GM20431 (cell line): ENCODE measurements around the gene ORAI2.

Experiments
- in situ Hi-C: fragments of 300-500 bp; cut with MseI, MboI; formaldehyde crosslinking; loops from one replicate; pipeline ENCODE4 v1.15.0; 2020; ENCODE audit warnings: low sequenced_read_pairs; ENCODE audit not compliant: unreplicated experiment

The ORAI2 gene

GRCh38 chr7:102439963-102440795 is 6.8 kb downstream of the ORAI2 start:
- in situ Hi-C loops, result no loop called here

- in situ Hi-C loops, result no loop called here
These were observed 11.7 kb downstream of the ORAI2 start for GRCh38 chr7:102444961-102445673.

GRCh38 chr7:102445674-102446071 is 12.3 kb downstream of the ORAI2 start:
- in situ Hi-C loops, result no loop called here

GRCh38 chr7:102446387-102447156 is 13.2 kb downstream of the ORAI2 start:
- in situ Hi-C loops, result no loop called here

GRCh38 chr7:102447311-102447710 is 13.9 kb downstream of the ORAI2 start:
- in situ Hi-C loops, result no loop called here

DNA sequence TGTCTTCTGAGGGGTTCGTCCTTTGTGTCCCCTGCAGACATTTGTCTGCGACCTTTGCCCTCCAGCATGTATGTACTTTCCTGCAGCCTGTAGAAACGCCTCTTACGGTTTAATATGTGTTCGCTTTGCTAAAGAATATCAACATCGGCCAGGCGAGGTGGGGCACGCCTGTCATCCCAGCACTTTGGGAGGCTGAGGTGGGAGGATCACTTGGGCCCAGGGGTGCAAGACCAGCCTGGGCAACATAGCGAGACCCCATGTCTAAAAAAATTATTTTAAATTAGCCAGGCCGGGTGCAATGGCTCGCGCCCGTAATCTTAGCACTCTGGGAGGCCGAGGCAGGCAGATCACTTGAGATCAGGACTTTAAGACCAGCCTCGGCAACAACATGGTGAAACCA is 15.8 kb downstream of the ORAI2 start:
- in situ Hi-C loops, result no loop called here

DNA sequence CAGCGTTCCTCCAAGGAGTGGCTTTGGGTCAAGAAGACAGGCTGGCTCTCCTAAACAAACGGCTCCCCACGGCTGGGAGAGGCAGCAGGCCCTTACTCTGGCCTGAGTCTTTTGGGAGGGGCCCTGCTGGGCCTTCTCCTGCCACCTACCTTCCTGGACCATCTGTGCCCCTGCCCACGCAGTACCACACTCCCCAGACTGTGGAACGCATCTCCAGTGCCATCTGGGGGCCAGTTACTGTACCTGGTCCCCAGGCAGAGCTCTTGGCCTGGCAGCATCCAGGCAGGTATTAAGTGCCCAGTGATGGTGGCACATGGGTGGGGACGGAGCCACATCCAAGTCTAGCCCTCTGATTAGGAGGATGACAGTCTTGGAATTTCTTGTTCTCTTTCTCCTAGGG is 16.9 kb downstream of the ORAI2 start:
- in situ Hi-C loops, result loop anchor here (5.0 kb wide), 1 partner anchor 43 kb away; no protein-coding TSS in a partner anchor

- in situ Hi-C loops, result loop anchor here (5.0 kb wide), 1 partner anchor 44 kb away; no protein-coding TSS in a partner anchor
These were observed 18.1 kb downstream of the ORAI2 start for GRCh38 chr7:102451371-102452054.

DNA sequence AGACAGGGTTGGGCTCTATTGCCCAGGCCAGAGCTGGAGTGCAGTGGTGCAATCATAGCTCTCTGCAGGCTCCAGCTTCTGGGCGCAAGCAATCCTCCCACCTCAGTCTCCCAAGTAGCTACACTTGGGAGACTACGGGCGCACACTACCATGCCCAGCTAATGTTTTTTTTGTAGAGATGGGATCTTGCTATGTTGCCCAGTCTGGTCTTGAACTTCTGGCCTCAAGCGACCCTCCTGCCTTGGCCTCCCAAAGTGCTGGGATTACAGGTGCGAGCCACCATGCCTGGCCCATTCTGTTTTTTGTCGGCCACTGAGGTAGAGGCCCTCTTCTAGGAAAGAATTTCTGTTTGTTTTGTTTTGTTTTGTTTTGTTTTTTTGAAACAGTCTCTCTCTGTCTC is 19.1 kb downstream of the ORAI2 start:
- in situ Hi-C loops, result loop anchor here (5.0 kb wide), 1 partner anchor 45 kb away; no protein-coding TSS in a partner anchor

- in situ Hi-C loops, result loop anchor here (5.0 kb wide), 1 partner anchor 46 kb away; no protein-coding TSS in a partner anchor
These were observed 19.9 kb downstream of the ORAI2 start for GRCh38 chr7:102453319-102453718.

DNA sequence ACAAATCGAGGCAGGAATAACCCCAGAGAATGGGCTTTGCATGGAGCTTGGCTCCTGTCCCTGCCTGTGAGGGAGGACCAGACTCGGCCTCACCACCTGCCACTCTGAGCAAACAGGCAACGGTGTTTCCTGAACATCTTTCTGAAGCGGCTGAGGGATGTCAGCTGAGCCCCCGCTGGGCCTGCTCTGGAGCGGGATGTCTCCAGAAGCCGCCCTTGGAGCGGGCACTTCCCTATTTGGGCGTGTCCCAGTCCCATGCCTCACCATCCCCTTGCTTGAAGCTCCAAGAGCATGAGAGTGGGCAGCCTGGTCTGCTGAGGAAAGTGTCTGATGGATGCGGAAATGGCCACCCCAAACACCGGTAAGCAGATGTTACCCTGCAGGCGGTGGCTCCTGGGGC is 21.1 kb downstream of the ORAI2 start:
- in situ Hi-C loops, result loop anchor here (5.0 kb wide), 1 partner anchor 47 kb away; no protein-coding TSS in a partner anchor

DNA sequence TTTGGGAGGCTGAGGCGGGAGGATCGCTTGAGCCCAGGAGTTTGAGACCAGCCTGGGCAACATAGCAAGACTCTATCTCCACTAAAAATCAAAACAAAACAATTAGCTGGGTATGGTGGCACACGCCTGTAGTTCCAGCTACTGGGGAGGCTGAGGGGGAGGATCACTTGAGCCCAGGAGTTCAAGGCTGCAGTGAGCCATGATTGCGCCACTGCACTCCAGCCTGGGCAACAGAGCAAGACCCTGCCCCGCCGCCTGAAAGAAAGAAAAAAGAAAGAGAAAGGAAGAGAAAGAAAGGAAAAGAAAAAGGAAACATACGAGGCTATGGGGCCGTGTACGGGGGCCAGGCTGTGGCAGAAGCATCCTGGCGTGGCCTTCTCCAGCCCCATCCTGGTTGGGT is 21.6 kb downstream of the ORAI2 start:
- in situ Hi-C loops, result loop anchor here (5.0 kb wide), 1 partner anchor 48 kb away; no protein-coding TSS in a partner anchor

GRCh38 chr7:102455596-102455995 is 22.2 kb downstream of the ORAI2 start:
- in situ Hi-C loops, result no loop called here

DNA sequence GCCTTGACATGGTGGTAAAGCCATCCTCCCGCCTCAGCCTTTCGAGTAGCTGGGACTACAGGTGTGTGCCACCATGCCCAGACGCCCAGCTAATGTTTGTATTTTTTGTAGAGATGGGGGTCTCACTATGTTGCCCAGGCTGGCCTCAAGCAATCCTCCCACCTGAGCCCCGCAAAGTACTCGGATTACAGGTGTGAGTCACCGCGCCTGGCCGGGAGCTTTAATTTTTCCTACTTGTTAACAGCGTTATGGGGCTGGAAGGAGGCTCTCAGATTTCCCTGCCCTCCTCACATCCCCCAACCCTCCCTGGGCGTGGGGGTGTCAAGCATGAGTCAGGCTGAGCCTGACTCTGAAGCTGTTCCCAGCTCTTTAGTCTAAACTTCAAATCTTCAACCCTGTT is 23.0 kb downstream of the ORAI2 start:
- in situ Hi-C loops, result no loop called here

- in situ Hi-C loops, result no loop called here
These were observed 24.1 kb downstream of the ORAI2 start for GRCh38 chr7:102457352-102457924.

DNA sequence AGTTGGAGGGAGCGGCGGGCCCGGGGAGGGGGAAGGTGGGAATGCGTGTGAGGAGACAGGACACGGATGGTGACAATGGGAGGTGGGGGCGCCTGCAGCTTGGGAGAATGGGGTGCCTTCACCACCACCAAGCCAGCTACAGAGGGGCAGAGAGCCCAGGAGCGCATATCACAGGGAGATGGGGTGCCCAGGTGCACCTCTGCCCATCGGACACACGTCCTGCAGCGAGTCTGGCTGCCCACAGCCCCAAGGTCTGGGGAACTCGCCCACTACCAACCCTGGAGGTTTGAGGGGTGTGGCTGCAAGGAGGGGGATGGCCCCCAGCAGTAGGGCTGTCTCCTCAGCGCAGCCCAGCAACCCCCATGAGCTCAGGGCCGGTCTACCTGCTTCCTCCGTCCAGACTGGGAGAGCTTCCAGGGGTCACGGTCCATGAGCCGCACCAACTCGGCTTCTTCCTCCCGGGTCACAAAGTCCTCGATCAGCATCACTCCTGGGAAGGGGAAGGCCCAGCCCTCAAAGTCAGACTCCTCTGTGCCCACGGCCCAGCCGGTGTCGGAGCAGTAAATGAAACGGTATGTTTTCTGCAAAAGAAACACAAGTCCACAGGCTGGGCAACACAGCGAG is 26.0 kb downstream of the ORAI2 start:
- in situ Hi-C loops, result no loop called here

DNA sequence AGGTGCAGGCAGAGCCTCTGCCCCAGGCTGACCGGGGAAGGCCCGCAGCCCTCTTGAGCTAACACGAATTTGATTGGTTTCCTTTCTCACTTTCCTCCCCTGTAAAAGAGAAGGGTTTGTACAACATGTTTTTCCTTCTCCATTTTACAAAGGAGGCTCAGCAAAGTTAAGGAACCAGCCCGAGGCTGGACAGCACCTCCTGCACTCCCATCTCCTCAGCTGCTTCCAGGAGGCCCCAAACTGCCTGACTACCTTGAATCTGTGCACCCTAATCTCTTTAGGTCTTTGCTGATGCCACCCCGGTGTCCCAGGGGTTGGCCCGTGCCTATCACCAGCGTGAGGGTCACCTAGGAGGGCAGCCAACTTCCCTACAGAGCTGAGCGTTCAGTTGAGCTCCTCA is 27.1 kb downstream of the ORAI2 start:
- in situ Hi-C loops, result no loop called here

GRCh38 chr7:102463841-102464576 is 30.6 kb downstream of the ORAI2 start:
- in situ Hi-C loops, result no loop called here
